NCI-H345 treated with DMSO at 0.1 percent for 48 hours (cell line): ENCODE results near the gene RNFT2.

Experiments
- DNase-seq: peaks from one replicate; lab custom pipeline; 2025; ENCODE audit not compliant: unreplicated experiment; lab: John Stamatoyannopoulos, UW

The RNFT2 gene

DNA sequence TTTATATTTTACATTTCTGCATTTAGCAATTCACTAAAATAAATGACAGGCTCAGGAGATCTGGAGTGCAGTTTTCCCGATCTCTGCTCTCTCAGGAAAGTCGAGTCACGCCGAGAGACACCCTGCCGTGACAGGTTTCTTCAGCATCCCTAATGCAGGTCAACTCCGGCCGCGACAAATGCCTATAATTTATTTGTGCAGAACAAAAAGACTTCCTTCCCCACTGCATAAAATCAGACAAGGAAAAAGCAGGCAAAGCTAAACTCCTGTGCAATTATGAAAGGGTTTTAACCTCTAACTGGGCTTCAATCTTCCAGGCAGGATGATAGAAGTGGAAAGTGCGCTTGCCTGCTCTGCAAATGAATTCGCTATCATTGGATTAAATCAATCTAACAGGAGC, 28.3 kb upstream of the RNFT2 start:
- no peak for DNase-seq

GRCh38 chr12:116710370-116711150, 27.6 kb upstream of the RNFT2 start:
- DNase-seq: no peak

- DNase-seq: no peak
Measured at GRCh38 chr12:116712458-116713303, 25.4 kb upstream of the RNFT2 start.

GRCh38 chr12:116713527-116713926, 24.6 kb upstream of the RNFT2 start:
- no peak for DNase-seq

- DNase-seq: no peak
Measured at GRCh38 chr12:116714175-116714574, 23.9 kb upstream of the RNFT2 start.

- DNase-seq: no peak
Measured at GRCh38 chr12:116717466-116718437, 20.4 kb upstream of the RNFT2 start.

DNA sequence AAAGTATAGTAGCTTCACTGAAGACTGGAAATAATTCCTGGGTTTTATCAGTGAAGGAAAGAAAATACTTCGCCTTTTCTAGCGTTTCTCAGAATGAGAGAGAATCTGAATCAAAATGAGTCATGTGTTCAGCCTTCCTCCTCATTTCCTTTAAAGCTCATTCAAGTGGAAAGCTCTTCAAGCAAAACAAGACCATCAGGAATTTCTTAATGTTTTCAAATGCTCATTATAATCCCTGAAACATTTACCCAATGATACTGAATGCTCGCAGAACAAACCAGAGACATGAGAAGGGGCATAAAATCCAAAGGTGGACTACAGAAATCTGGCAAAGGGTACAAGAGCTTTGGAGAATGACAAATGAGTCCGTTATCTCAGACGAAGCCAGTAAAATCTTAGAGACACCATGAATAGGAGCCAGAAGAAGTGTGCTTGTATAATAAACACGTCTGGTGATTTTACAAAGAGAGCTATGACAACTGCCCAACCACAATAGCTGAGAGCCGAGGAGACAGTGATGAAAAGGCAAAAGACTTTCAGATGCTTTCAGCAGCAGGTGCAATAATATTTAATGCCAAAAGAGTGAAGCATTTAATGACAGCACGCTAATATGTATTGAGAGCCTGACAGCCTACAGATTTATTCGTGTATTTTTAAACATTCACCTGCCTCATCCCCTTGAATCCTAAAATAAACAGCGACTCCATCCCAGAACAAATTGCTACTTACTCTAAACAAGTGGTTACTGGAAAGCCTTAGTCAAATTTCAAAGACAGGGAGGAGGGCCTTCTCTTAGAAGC, 19.3 kb upstream of the RNFT2 start:
- no peak for DNase-seq

GRCh38 chr12:116719731-116720528, 18.2 kb upstream of the RNFT2 start:
- DNase-seq: no peak

DNA sequence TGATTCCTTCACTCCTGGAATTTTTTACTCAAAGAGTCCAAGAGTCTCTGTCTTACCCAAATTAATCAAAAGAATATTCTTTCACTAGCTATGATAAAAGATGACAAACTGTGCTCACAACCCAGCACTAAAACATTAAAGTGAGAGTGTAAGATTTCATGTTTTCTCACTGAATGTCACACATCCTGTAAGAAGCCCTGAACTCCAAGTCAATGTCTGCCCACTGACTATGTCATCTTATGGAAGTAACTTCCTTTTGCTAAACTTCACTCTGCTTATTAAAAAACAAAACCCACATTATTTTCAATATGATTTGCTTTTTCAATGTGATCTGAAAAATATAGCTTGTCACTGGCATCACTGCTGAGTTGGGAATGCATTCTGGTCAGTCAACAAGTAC, 15.9 kb upstream of the RNFT2 start:
- no peak for DNase-seq

GRCh38 chr12:116726694-116727093, 11.4 kb upstream of the RNFT2 start:
- DNase-seq: no peak

DNA sequence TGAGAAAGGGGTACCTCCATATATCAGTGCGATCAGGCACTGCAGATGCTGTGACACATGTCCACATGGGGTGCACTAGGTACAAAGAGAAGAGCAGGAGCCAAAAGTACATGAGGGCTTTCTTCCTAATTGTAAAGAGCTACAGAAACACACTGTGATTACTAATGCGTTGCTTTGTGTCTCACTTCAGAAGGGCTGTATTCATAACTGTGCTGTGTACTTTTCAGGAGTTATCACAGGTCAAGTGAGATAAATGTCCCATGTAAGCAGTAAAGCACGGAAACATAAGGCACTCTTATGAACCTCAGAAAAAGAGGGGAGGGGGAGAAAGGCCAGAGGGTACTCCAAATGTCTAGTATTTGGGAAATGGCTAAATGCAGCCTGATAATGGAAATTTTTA, 10.9 kb upstream of the RNFT2 start:
- no peak for DNase-seq

GRCh38 chr12:116727891-116728290, 10.2 kb upstream of the RNFT2 start:
- DNase-seq: no peak

DNA sequence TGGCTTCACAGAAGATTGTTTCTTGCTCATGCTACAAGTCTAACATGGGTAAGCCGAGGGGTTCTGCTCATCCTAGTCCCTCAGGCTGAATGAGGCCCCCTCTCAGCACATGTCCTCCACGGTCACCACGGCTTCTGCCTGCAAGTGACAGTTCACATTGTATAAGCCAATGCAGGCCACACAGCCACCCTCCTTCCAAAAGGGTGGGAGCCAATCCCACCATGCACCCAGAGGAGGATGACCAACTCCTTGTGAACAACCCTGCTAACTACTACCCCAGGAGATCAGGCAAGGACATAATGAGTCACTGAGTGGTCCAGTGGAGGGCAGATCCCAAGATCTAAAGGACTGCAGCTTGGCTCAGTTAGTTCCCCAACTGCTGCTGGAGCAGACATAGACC, 6.3 kb upstream of the RNFT2 start:
- no peak for DNase-seq

- no peak for DNase-seq
Measured at GRCh38 chr12:116734156-116734768, 3.9 kb upstream of the RNFT2 start.

DNA sequence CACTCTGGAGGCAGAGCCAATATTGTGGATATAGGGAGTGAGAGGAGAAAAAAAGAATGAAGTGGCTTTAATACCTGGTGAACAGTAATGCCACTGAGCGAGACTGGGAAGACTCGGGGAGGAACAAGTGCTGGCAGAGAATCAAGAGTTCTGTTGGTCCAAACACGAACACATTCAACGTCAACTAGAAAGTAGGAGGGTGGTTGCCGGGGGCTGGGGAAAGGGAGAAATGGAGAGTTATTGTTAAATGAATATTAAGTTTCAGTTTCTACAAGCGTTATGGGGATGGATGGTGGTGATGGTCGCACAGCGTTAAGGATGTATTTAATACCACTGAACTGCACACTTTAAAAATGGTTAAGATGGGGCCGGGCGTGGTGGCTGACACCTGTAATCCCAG, 3.0 kb upstream of the RNFT2 start:
- no peak for DNase-seq

GRCh38 chr12:116735951-116736599, 2.0 kb upstream of the RNFT2 start:
- DNase-seq: no peak

DNA sequence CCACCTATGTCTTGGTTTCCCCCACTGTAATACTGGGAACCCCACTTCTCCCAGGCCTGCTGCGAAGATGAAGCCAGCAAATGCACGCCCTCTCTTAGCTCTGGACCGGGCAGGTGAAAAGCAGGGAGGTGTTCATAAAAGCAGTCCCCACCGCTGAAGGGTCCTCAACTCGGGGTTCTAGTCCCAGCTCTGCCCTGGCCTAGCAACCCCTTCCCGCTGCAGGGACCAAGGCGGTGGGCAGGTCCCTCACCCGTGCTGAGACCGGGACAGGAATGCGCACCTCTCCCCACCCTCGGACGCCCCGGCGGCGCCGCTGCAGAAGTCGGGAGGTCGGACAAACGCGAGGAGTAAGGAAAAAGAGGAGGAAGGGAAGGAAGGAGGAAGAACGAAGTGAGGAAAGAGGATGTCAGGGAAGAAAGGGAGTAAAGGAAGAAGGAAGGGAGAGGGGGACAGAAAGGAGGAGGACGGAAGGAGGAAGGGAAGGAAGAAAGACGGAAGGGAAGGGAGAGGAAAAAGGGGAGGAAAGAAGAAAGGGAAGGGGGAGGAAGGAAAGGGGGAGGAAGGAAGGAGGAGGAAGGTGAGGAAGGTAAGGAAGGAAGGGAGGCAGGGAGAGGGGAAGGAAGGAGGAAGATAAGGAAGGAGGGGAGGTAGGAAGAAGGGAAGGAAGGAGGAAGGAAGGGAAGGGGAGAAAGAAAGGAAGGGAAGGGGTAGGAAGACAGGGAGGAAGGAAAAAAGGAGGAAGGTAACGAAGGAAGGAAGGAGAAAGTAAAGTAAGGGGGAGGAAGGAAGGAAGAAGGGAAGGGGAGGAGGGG, 947 bp upstream of the RNFT2 start:
- DNase-seq: no peak

DNA sequence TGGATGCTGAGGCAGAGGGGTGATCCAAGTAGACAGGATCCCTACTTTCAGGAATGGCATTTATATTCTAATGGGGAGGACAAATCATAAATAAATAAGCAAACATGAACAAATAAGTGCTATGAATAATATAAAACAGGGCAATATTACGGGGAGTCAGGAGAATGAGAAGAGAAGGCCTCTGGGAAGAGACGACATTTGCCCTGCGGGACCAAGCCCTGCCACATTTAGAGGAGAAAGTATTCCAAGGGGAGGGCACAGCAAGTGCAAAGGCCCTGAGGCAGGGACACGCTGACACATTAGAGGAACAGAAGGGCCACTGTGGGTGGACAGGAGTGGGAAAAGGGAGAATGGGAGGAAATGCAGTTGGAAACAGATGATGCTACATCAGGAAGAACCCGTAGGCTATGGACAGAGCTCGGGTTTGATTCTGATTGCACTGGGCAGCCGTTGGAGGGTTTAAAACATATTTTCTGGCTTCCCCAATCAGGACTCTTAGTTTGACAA, 1.3 kb downstream of the RNFT2 start:
- DNase-seq: no peak
